Loucy (cell line): ENCODE measurements around the gene TMPRSS11B.

Experiments used
- CTCF ChIP-seq: fragments of 200-600 bp; sonication (generic); conservative IDR thresholded peaks from 2 replicates; pipeline ENCODE4 v1.5.1; 2014; ENCODE audit warnings: mild to moderate bottlenecking, antibody characterized with exemption, low read length
- EZH2phosphoT487 ChIP-seq: fragments of 200-600 bp; IDR thresholded peaks from 2 replicates; pipeline ENCODE4 v1.6.1; 2018; ENCODE audit warnings: antibody characterized with exemption, mild to moderate bottlenecking, moderate library complexity, borderline replicate concordance

GRCh38 chr4:68272380-68272779, 26.9 kb upstream of the TMPRSS11B start:
- TF ChIP-seq CTCF (no peak), EZH2phosphoT487 (no peak)
